ENCODE measurements around the gene CLSTN1.

CLSTN1 gene

GRCh38 chr1:9733160-9733789, 90.5 kb downstream of the CLSTN1 start:
- H3K4me3 ChIP-seq (ENCODE audit: low read depth, low read length), result no peak overlapping the region
- TF ChIP-seq CTCF (IDR thresholded peaks at IDR 0.05; ENCODE audit: control insufficient read depth, extremely low read depth, insufficient read depth), result no peak
- no peak for DNase-seq (ENCODE audit: low read depth)

- H3K4me3 ChIP-seq (ENCODE audit: low read depth, low read length), result no peak overlapping the region
- no peak for TF ChIP-seq CTCF (IDR thresholded peaks at IDR 0.05; ENCODE audit: control insufficient read depth, extremely low read depth, insufficient read depth)
- DNase-seq (ENCODE audit: low read depth), result no peak
Measured at GRCh38 chr1:9732123-9732971, 91.4 kb downstream of the CLSTN1 start.

- DNase-seq (ENCODE audit: low read depth), result no peak
- H3K4me3 ChIP-seq (ENCODE audit: low read depth, low read length), result no peak overlapping the region
- TF ChIP-seq CTCF (IDR thresholded peaks at IDR 0.05; ENCODE audit: control insufficient read depth, extremely low read depth, insufficient read depth), result no peak
Measured at GRCh38 chr1:9731561-9731960, 92.2 kb downstream of the CLSTN1 start.

GRCh38 chr1:9731051-9731537, 92.7 kb downstream of the CLSTN1 start:
- no peak for TF ChIP-seq CTCF (IDR thresholded peaks at IDR 0.05; ENCODE audit: control insufficient read depth, extremely low read depth, insufficient read depth)
- no peak for DNase-seq (ENCODE audit: low read depth)
- no peak overlapping the region for H3K4me3 ChIP-seq (ENCODE audit: low read depth, low read length)

- DNase-seq (ENCODE audit: low read depth), result no peak
- no peak overlapping the region for H3K4me3 ChIP-seq (ENCODE audit: low read depth, low read length)
- no peak for TF ChIP-seq CTCF (IDR thresholded peaks at IDR 0.05; ENCODE audit: control insufficient read depth, extremely low read depth, insufficient read depth)
Measured at GRCh38 chr1:9730096-9730901, 93.5 kb downstream of the CLSTN1 start.

GRCh38 chr1:9729523-9729922, 94.2 kb downstream of the CLSTN1 start:
- no peak for DNase-seq (ENCODE audit: low read depth)
- TF ChIP-seq CTCF (IDR thresholded peaks at IDR 0.05; ENCODE audit: control insufficient read depth, extremely low read depth, insufficient read depth), result no peak
- no peak overlapping the region for H3K4me3 ChIP-seq (ENCODE audit: low read depth, low read length)

All from LNCaP clone FGC (cell line).